Hepatocyte (in vitro differentiated cells): Measurements from ENCODE around the gene CARD11.

ENCODE experiments used
- CTCF ChIP-seq: fragments of 200-600 bp; sonication (generic); IDR thresholded peaks from 2 replicates; pipeline ENCODE4 v1.5.1; 2016; ENCODE audit warnings: antibody characterized with exemption, mild to moderate bottlenecking; ENCODE audit not compliant: poor library complexity
- EZH2 ChIP-seq: fragments of 200-600 bp; sonication (generic); IDR thresholded peaks from 2 replicates; pipeline ENCODE4 v1.6.1; 2016; ENCODE audit warnings: antibody characterized with exemption, mild to moderate bottlenecking, borderline replicate concordance
- EZH2phosphoT487 ChIP-seq: fragments of 200-600 bp; sonication (generic); IDR thresholded peaks from one replicate; pipeline ENCODE4 v1.6.1; 2018; ENCODE audit warnings: antibody characterized with exemption, mild to moderate bottlenecking, low read depth, moderate library complexity; ENCODE audit not compliant: unreplicated experiment, severe bottlenecking

- TF ChIP-seq CTCF (peak; percentile 28), EZH2 (no peak), EZH2phosphoT487 (no peak)
Observed at GRCh38 chr7:2921653-2922347, 121.9 kb downstream of the CARD11 start.
